Right lobe of liver (tissue), 4 donors: Measurements from ENCODE around the gene KCNJ16.

Experiments used
- CTCF ChIP-seq, 4 donors: fragments of 200-600 bp in 3 of 4; fragments of 450-650 bp in 1 of 4; IDR thresholded peaks; one replicate each; pipeline versions ENCODE4 v1.5.1 to v1.8.0; 2016 to 2022; ENCODE audit warnings: antibody characterized with exemption in 4 of 4, mild to moderate bottlenecking in 2 of 4
- POLR2A ChIP-seq: fragments of 450-650 bp; IDR thresholded peaks from one replicate; pipeline ENCODE4 v1.6.1; 2017; ENCODE audit warnings: antibody characterized with exemption, mild to moderate bottlenecking
- donor health status: DM: no; HTN: no; CAD: no.
- donor health status: DM: no; HTN: no; CAD: no.
- donor health status: DM: no; HTN: yes; CAD: no.

GRCh38 chr17:70028397-70028796 lies 46.6 kb upstream of the KCNJ16 start:
- TF ChIP-seq CTCF (IDR thresholded peaks at IDR 0.05): no peak
- TF ChIP-seq POLR2A: no peak
